Peyer's patch (tissue), 4 donors: ENCODE data around the gene PAX7.

Experiments
- POLR2A ChIP-seq, 2 donors: fragments of 450-650 bp; IDR thresholded peaks; one replicate each; pipeline ENCODE4 v1.5.1; 2017; ENCODE audit warnings: antibody characterized with exemption in 2 of 2, mild to moderate bottlenecking in 2 of 2, moderate library complexity in 2 of 2
- TF ChIP-seq, protein P1 (sequence below), 6 experiments: fragments of 450-650 bp in 4 of 6; fragments of 200-600 bp in 2 of 6; sonication (generic) in 1 of 6; IDR thresholded peaks; one replicate each; pipeline ENCODE4 v1.5.1; 2017 to 2019; ENCODE audit warnings: antibody characterized with exemption in 6 of 6, mild to moderate bottlenecking in 3 of 6, moderate library complexity in 1 of 6

DNA sequence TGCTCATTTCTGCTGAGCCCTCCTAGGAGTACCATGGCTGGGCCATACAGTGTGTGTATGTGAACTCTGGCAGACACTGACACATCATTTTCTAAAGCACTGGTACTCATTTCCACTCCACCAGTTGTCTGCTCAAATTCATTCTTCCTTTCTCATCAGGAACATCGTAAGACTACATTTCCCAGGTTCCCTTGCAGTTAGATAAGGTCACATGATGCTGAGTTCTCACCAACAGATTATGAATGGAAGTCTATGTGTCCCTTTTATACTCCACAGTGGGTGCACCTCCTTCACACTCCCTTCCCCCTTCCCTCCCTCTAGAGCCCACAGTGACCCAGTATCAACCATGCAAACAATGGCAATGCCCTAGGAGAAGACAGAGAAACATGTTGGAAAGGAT is 38.3 kb upstream of the PAX7 start:
- TF ChIP-seq POLR2A (IDR thresholded peaks at IDR 0.05) = no peak
- TF ChIP-seq, protein P1, sequence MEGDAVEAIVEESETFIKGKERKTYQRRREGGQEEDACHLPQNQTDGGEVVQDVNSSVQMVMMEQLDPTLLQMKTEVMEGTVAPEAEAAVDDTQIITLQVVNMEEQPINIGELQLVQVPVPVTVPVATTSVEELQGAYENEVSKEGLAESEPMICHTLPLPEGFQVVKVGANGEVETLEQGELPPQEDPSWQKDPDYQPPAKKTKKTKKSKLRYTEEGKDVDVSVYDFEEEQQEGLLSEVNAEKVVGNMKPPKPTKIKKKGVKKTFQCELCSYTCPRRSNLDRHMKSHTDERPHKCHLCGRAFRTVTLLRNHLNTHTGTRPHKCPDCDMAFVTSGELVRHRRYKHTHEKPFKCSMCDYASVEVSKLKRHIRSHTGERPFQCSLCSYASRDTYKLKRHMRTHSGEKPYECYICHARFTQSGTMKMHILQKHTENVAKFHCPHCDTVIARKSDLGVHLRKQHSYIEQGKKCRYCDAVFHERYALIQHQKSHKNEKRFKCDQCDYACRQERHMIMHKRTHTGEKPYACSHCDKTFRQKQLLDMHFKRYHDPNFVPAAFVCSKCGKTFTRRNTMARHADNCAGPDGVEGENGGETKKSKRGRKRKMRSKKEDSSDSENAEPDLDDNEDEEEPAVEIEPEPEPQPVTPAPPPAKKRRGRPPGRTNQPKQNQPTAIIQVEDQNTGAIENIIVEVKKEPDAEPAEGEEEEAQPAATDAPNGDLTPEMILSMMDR (IDR thresholded peaks at IDR 0.05) = no peak
